GM12878 (cell line): ENCODE results near the gene GPN2. TPM values are rescaled to one million over a fixed set of nuclear protein-coding genes. Genes with fewer than 3 reads are reported as not detected.

ENCODE experiments used
- BCL3 ChIP-seq: IDR thresholded peaks from 2 replicates; pipeline ENCODE4 v1.6.1; 2011; ENCODE audit warnings: borderline replicate concordance, low read depth, mild to moderate bottlenecking, moderate library complexity, low read length; ENCODE audit not compliant: insufficient read depth, poor library complexity, severe bottlenecking
- CREB1 ChIP-seq: IDR thresholded peaks from 2 replicates; pipeline ENCODE4 v1.6.1; 2012; ENCODE audit warnings: low read depth, mild to moderate bottlenecking, inconsistent platforms
- HDGF ChIP-seq: fragments of 450-650 bp; IDR thresholded peaks from 2 replicates; pipeline ENCODE4 v1.6.1; 2016; ENCODE audit warnings: antibody characterized with exemption
- IRF4 ChIP-seq: IDR thresholded peaks from 2 replicates; pipeline ENCODE4 v1.6.1; 2011; ENCODE audit warnings: low read depth, low read length
- JUND ChIP-seq: IDR thresholded peaks from 2 replicates; pipeline ENCODE4 v1.6.1; 2012; ENCODE audit warnings: low read depth, mild to moderate bottlenecking, low read length, improper control_type of control experiment, moderate library complexity
- MEF2A ChIP-seq: IDR thresholded peaks from 2 replicates; pipeline ENCODE4 v1.6.1; 2011; ENCODE audit warnings: low read depth, mild to moderate bottlenecking, low read length, moderate library complexity; ENCODE audit not compliant: insufficient read depth
- MEF2B ChIP-seq: fragments of 450-650 bp; IDR thresholded peaks from 2 replicates; pipeline ENCODE4 v1.6.1; 2018; ENCODE audit warnings: mild to moderate bottlenecking, moderate library complexity; ENCODE audit not compliant: partially characterized antibody, poor library complexity, severe bottlenecking
- NBN ChIP-seq: fragments of 450-650 bp; IDR thresholded peaks from 2 replicates; pipeline ENCODE4 v1.6.1; 2016
- NFIC ChIP-seq: IDR thresholded peaks from 2 replicates; pipeline ENCODE4 v1.6.1; 2012; ENCODE audit warnings: low read depth, mild to moderate bottlenecking, inconsistent platforms, low read length, moderate library complexity
- NFXL1 ChIP-seq: fragments of 450-650 bp; IDR thresholded peaks from 2 replicates; pipeline ENCODE4 v1.6.1; 2017; ENCODE audit warnings: antibody characterized with exemption, mild to moderate bottlenecking, borderline replicate concordance
- POLR2AphosphoS2 ChIP-seq: IDR thresholded peaks from 2 replicates; pipeline ENCODE4 v1.6.1; 2011; ENCODE audit warnings: low read depth, mild to moderate bottlenecking, low read length, improper control_type of control experiment, moderate library complexity
- TBL1XR1 ChIP-seq: IDR thresholded peaks from 2 replicates; pipeline ENCODE4 v1.6.1; 2012; ENCODE audit warnings: low read depth, low read length, improper control_type of control experiment
- ZNF207 ChIP-seq: fragments of 450-650 bp; IDR thresholded peaks from 2 replicates; pipeline ENCODE4 v1.6.1; 2014; ENCODE audit warnings: antibody characterized with exemption, mild to moderate bottlenecking, borderline replicate concordance
- ZNF687 ChIP-seq: fragments of 450-650 bp; IDR thresholded peaks from 2 replicates; pipeline ENCODE4 v1.6.1; 2017; ENCODE audit warnings: mild to moderate bottlenecking, moderate library complexity
- polyA plus RNA-seq, 11 experiments: library from polyadenylated mRNA; depleted of rRNA in 4 of 11; unstranded in 6 of 11; stranded (reverse) in 5 of 11; fragments of >200 nt; fragmentation: Nextera tagmentation in 4 of 11; fragmentation: Illumina TruSeq in 1 of 11; extraction: Ambion mirVana in 4 of 11; extraction: Trizol in 1 of 11; gene quantifications; 1 replicate in 1 of 11; 2 replicates in 10 of 11; pipeline versions ENCODE4 v1.2.1 to v1.2.3, GENCODE V29; 2011 to 2016; ENCODE audit warnings: inconsistent platforms in 2 of 11, missing spikeins in 2 of 11, low read depth in 1 of 11
- total RNA-seq, 4 experiments: library from RNA; depleted of rRNA in 3 of 4; stranded (reverse); fragments of >200 nt in 3 of 4; fragmentation: Illumina TruSeq in 1 of 4; extraction: Trizol in 1 of 4; gene quantifications; 2 replicates each; pipeline versions ENCODE4 v1.2.1 to v1.2.3, GENCODE V29; 2013 to 2021
- TF ChIP-seq, protein P1 (sequence below): fragments of 450-650 bp; IDR thresholded peaks from 2 replicates; pipeline ENCODE4 v1.6.1; 2014; ENCODE audit warnings: mild to moderate bottlenecking
- TF ChIP-seq, protein P2 (sequence below): fragments of 450-650 bp; IDR thresholded peaks from 2 replicates; pipeline ENCODE4 v1.6.1; 2017; ENCODE audit warnings: mild to moderate bottlenecking, moderate library complexity

GPN2 gene
- total and polyA plus RNA-seq, 10 of the 15 experiments (the other 5 are each of a cell fraction or from before 2014, with no cell fraction given): 8.3 to 61.4 (median 23.3) TPM

GRCh38 chr1:26838474-26839338 lies 51.4 kb downstream of the GPN2 start (continued):
- TF ChIP-seq, protein P1, sequence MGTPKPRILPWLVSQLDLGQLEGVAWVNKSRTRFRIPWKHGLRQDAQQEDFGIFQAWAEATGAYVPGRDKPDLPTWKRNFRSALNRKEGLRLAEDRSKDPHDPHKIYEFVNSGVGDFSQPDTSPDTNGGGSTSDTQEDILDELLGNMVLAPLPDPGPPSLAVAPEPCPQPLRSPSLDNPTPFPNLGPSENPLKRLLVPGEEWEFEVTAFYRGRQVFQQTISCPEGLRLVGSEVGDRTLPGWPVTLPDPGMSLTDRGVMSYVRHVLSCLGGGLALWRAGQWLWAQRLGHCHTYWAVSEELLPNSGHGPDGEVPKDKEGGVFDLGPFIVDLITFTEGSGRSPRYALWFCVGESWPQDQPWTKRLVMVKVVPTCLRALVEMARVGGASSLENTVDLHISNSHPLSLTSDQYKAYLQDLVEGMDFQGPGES: no peak
- TF ChIP-seq ZNF207: no peak
- TF ChIP-seq ZNF687: peak; percentile 98
- no peak for TF ChIP-seq IRF4
- TF ChIP-seq CREB1: peak; percentile 69
- TF ChIP-seq, protein P2, sequence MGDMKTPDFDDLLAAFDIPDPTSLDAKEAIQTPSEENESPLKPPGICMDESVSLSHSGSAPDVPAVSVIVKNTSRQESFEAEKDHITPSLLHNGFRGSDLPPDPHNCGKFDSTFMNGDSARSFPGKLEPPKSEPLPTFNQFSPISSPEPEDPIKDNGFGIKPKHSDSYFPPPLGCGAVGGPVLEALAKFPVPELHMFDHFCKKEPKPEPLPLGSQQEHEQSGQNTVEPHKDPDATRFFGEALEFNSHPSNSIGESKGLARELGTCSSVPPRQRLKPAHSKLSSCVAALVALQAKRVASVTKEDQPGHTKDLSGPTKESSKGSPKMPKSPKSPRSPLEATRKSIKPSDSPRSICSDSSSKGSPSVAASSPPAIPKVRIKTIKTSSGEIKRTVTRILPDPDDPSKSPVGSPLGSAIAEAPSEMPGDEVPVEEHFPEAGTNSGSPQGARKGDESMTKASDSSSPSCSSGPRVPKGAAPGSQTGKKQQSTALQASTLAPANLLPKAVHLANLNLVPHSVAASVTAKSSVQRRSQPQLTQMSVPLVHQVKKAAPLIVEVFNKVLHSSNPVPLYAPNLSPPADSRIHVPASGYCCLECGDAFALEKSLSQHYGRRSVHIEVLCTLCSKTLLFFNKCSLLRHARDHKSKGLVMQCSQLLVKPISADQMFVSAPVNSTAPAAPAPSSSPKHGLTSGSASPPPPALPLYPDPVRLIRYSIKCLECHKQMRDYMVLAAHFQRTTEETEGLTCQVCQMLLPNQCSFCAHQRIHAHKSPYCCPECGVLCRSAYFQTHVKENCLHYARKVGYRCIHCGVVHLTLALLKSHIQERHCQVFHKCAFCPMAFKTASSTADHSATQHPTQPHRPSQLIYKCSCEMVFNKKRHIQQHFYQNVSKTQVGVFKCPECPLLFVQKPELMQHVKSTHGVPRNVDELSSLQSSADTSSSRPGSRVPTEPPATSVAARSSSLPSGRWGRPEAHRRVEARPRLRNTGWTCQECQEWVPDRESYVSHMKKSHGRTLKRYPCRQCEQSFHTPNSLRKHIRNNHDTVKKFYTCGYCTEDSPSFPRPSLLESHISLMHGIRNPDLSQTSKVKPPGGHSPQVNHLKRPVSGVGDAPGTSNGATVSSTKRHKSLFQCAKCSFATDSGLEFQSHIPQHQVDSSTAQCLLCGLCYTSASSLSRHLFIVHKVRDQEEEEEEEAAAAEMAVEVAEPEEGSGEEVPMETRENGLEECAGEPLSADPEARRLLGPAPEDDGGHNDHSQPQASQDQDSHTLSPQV: peak; percentile 73; the same call in 1 of the 2 replicates
- no peak for TF ChIP-seq NFXL1
- peak; percentile 90 for TF ChIP-seq TBL1XR1
- TF ChIP-seq MEF2B: peak; percentile 69
- no peak for TF ChIP-seq MEF2A
- TF ChIP-seq NFIC: peak; percentile 79
- peak; percentile 94; the same call in 1 of the 2 replicates for TF ChIP-seq NBN
- no peak for TF ChIP-seq BCL3
- TF ChIP-seq JUND: no peak
- TF ChIP-seq HDGF: peak; percentile 90
- TF ChIP-seq POLR2AphosphoS2: no peak
